ENCODE results near the gene NOX4.

- TF ChIP-seq POLR2AphosphoS5 (IDR thresholded peaks at IDR 0.05) (no peak), CTCF (IDR thresholded peaks at IDR 0.05) (no peak), POLR2A (IDR thresholded peaks at IDR 0.05) (no peak), EP300 (IDR thresholded peaks at IDR 0.05) (no peak)
These were observed 132.4 kb downstream of the NOX4 start for GRCh38 chr11:89358761-89359160.

Data from suprapubic skin (tissue), 4 donors.